PC-3 (cell line): Measurements from ENCODE around the gene NDE1.

Experiments used
- CTCF ChIP-seq: fragments of 300-600 bp; sonication (generic); conservative IDR thresholded peaks from 2 replicates; pipeline ENCODE4 v1.5.1; 2017; ENCODE audit warnings: antibody characterized with exemption, low read depth, mild to moderate bottlenecking, low read length
- EZH2 ChIP-seq: fragments of 300-600 bp; sonication (generic); IDR thresholded peaks from one replicate; pipeline ENCODE4 v1.6.1; 2017; ENCODE audit warnings: antibody characterized with exemption, mild to moderate bottlenecking, low read length; ENCODE audit not compliant: unreplicated experiment
- EZH2phosphoT487 ChIP-seq: fragments of 300-600 bp; sonication (generic); IDR thresholded peaks from 2 replicates; pipeline ENCODE4 v1.6.1; 2018; ENCODE audit warnings: mild to moderate bottlenecking, antibody characterized with exemption, low read length, borderline replicate concordance

GRCh38 chr16:15667091-15667742 is 17.2 kb downstream of the NDE1 start:
- TF ChIP-seq CTCF (no peak), EZH2phosphoT487 (no peak), EZH2 (no peak)
